H9 (cell line): ENCODE measurements around the gene WASHC2A. TPM values are rescaled to one million over a fixed set of nuclear protein-coding genes. Genes with fewer than 3 reads are reported as not detected.
"Not testable (repeated sequence)": the region's sequence is repeated elsewhere in the genome, so short reads cannot be mapped to it uniquely, and the experiment has no call there.

Source experiments
- DNase-seq: peaks from one replicate; pipeline ENCODE4 v3.0.0-alpha.2; 2017
- H2AFZ ChIP-seq: one replicate; pipeline ENCODE4 v1.6.1; 2013; ENCODE audit warnings: mild to moderate bottlenecking, low read length, control low read depth, moderate library complexity
- H2AK5ac ChIP-seq: 2 replicates; pipeline ENCODE4 v1.6.1; 2013; ENCODE audit warnings: low read length, control low read depth, mixed read lengths; ENCODE audit not compliant: insufficient read length
- H2BK120ac ChIP-seq: one replicate; pipeline ENCODE4 v1.6.1; 2013; ENCODE audit warnings: low read depth, mild to moderate bottlenecking, low read length, control low read depth, inconsistent platforms; ENCODE audit not compliant: poor library complexity, severe bottlenecking
- H2BK12ac ChIP-seq: 2 replicates; pipeline ENCODE4 v1.6.1; 2013; ENCODE audit warnings: low read length, control low read depth, mixed read lengths, low read depth; ENCODE audit not compliant: insufficient read length
- H2BK15ac ChIP-seq: 2 replicates; pipeline ENCODE4 v1.6.1; 2013; ENCODE audit warnings: low read depth, low read length, control low read depth
- H2BK20ac ChIP-seq: one replicate; pipeline ENCODE4 v1.6.1; 2013; ENCODE audit warnings: low read depth, mild to moderate bottlenecking, low read length, control low read depth, inconsistent platforms; ENCODE audit not compliant: poor library complexity, severe bottlenecking
- H2BK5ac ChIP-seq: 2 replicates; pipeline ENCODE4 v1.6.1; 2013; ENCODE audit warnings: low read length, control low read depth, mixed read lengths; ENCODE audit not compliant: insufficient read length
- H3K14ac ChIP-seq: 2 replicates; pipeline ENCODE4 v1.6.1; 2013; ENCODE audit warnings: low read length, control low read depth; ENCODE audit not compliant: insufficient read depth
- H3K18ac ChIP-seq: 2 replicates; pipeline ENCODE4 v1.6.1; 2013; ENCODE audit warnings: low read depth, mild to moderate bottlenecking, mixed read lengths, low read length, control low read depth; ENCODE audit not compliant: insufficient read length
- H3K23ac ChIP-seq: 2 replicates; pipeline ENCODE4 v1.6.1; 2013; ENCODE audit warnings: low read length, control low read depth, mixed read lengths, low read depth; ENCODE audit not compliant: insufficient read length
- H3K23me2 ChIP-seq: 2 replicates; pipeline ENCODE4 v1.6.1; 2013; ENCODE audit warnings: low read depth, mild to moderate bottlenecking, mixed read lengths, low read length, control low read depth; ENCODE audit not compliant: insufficient read length, poor library complexity, severe bottlenecking
- H3K27ac ChIP-seq: 2 replicates; pipeline ENCODE4 v1.5.1; 2013; ENCODE audit warnings: low read length, control low read depth, mixed read lengths, low read depth; ENCODE audit not compliant: insufficient read length
- H3K27me3 ChIP-seq: 2 replicates; pipeline ENCODE4 v1.6.1; 2013; ENCODE audit warnings: low read length, control low read depth, inconsistent platforms; ENCODE audit not compliant: insufficient read depth
- H3K4ac ChIP-seq: 2 replicates; pipeline ENCODE4 v1.6.1; 2013; ENCODE audit warnings: low read depth, mild to moderate bottlenecking, control low read depth, inconsistent platforms, low read length, moderate library complexity
- H3K4me1 ChIP-seq: 2 replicates; pipeline ENCODE4 v1.6.1; 2013; ENCODE audit warnings: low read length, control low read depth, inconsistent platforms; ENCODE audit not compliant: insufficient read depth
- H3K4me2 ChIP-seq: 2 replicates; pipeline ENCODE4 v1.6.1; 2013; ENCODE audit warnings: low read length, control low read depth, mixed read lengths; ENCODE audit not compliant: insufficient read length, insufficient read depth
- H3K56ac ChIP-seq: 2 replicates; pipeline ENCODE4 v1.6.1; 2013; ENCODE audit warnings: low read depth, mild to moderate bottlenecking, mixed read lengths, low read length, control low read depth; ENCODE audit not compliant: insufficient read length
- H3K79me1 ChIP-seq: 2 replicates; pipeline ENCODE4 v1.6.1; 2013; ENCODE audit warnings: low read depth, mild to moderate bottlenecking, moderate library complexity, low read length, control low read depth, inconsistent platforms; ENCODE audit not compliant: insufficient read depth, poor library complexity, severe bottlenecking
- H3K79me2 ChIP-seq: 2 replicates; pipeline ENCODE4 v1.6.1; 2013; ENCODE audit warnings: low read length, control low read depth, inconsistent platforms; ENCODE audit not compliant: insufficient read depth
- H3K9ac ChIP-seq: 2 replicates; pipeline ENCODE4 v1.6.1; 2013; ENCODE audit warnings: low read length, control low read depth, mixed read lengths; ENCODE audit not compliant: insufficient read length; ENCODE audit errors: extremely low read depth
- H3K9me3 ChIP-seq: one replicate; pipeline ENCODE4 v1.6.1; 2013; ENCODE audit warnings: low read depth, low read length, inconsistent platforms; ENCODE audit not compliant: control insufficient read depth
- H3T11ph ChIP-seq: one replicate; pipeline ENCODE4 v1.6.1; 2013; ENCODE audit warnings: mild to moderate bottlenecking, low read length, control low read depth, inconsistent platforms
- H4K20me1 ChIP-seq: one replicate; pipeline ENCODE4 v1.6.1; 2013; ENCODE audit not compliant: control insufficient read depth, insufficient read length, insufficient read depth
- H4K5ac ChIP-seq: 2 replicates; pipeline ENCODE4 v1.6.1; 2013; ENCODE audit warnings: low read depth, mild to moderate bottlenecking, mixed read lengths, low read length, control low read depth; ENCODE audit not compliant: insufficient read length
- H4K8ac ChIP-seq: replicated peaks from 2 replicates; pipeline ENCODE4 v1.6.1; 2013; ENCODE audit warnings: low read length, control low read depth, mixed read lengths, low read depth; ENCODE audit not compliant: insufficient read length
- H4K91ac ChIP-seq: 2 replicates; pipeline ENCODE4 v1.6.1; 2013; ENCODE audit warnings: low read depth, mild to moderate bottlenecking, moderate library complexity, mixed read lengths, low read length, control low read depth; ENCODE audit not compliant: insufficient read length
- H3K27ac Mint-ChIP-seq, 3 experiments: 2 replicates in 2 of 3; 3 replicates in 1 of 3; pipeline ENCODE4 v1.8.0; 2020 to 2021; ENCODE audit warnings: mixed read lengths in 3 of 3, mild to moderate bottlenecking in 1 of 3, moderate library complexity in 1 of 3
- H3K27me3 Mint-ChIP-seq: 2 replicates; pipeline ENCODE4 v1.8.0; 2021; ENCODE audit warnings: low read depth, mild to moderate bottlenecking, moderate library complexity, mixed read lengths
- H3K36me3 Mint-ChIP-seq, 3 experiments: 2 replicates in 2 of 3; 3 replicates in 1 of 3; pipeline ENCODE4 v1.8.0; 2020 to 2021; ENCODE audit warnings: low read depth in 3 of 3, mixed read lengths in 3 of 3; ENCODE audit not compliant: insufficient read depth in 1 of 3
- H3K4me1 Mint-ChIP-seq, 2 experiments: 2 replicates each; pipeline ENCODE4 v1.8.0; 2020; ENCODE audit warnings: mixed read lengths in 2 of 2
- H3K4me3 Mint-ChIP-seq, 2 experiments: 2 replicates in 1 of 2; 3 replicates in 1 of 2; pipeline ENCODE4 v1.8.0; 2020 to 2021; ENCODE audit warnings: mild to moderate bottlenecking in 2 of 2, mixed read lengths in 2 of 2, moderate library complexity in 1 of 2
- H3K9me3 Mint-ChIP-seq, 2 experiments: 2 replicates in 1 of 2; 3 replicates in 1 of 2; pipeline ENCODE4 v1.8.0; 2020; ENCODE audit warnings: mild to moderate bottlenecking in 2 of 2, mixed read lengths in 2 of 2, moderate library complexity in 1 of 2
- WGBS: extraction: QIAGEN DNeasy Blood & Tissue Kit; methylation state at CpG from one replicate; pipeline ENCODE4 v1.1.7; 2013; ENCODE audit warnings: missing lambda C conversion rate, low lambda C conversion rate, mixed read lengths; ENCODE audit not compliant: insufficient read length; ENCODE audit errors: extremely low coverage; 5-methylcytosine and 5-hydroxymethylcytosine counted together
- total RNA-seq: library from RNA; stranded (reverse); gene quantifications from 2 replicates; pipeline ENCODE4 v1.2.1, GENCODE V29; 2021

Gene WASHC2A
- total RNA-seq, 1 experiment from 2014 or later, result 32.1 TPM

GRCh38 chr10:50101747-50102146, 34.0 kb downstream of the WASHC2A start:
- H4K91ac ChIP-seq, H3K14ac ChIP-seq, H3K4me1 ChIP-seq, H2BK20ac ChIP-seq, H3K27me3 Mint-ChIP-seq, H3K4me2 ChIP-seq, H3K79me2 ChIP-seq, H3K23ac ChIP-seq, DNase-seq, H3K79me1 ChIP-seq, H3K9me3 ChIP-seq, H3K4me3 Mint-ChIP-seq, H4K20me1 ChIP-seq, H2AK5ac ChIP-seq, H3K4me1 Mint-ChIP-seq, H3K23me2 ChIP-seq, H2BK5ac ChIP-seq, H3K4ac ChIP-seq, H3K9ac ChIP-seq, H2BK15ac ChIP-seq, H2BK120ac ChIP-seq, H3K18ac ChIP-seq, H4K8ac ChIP-seq, H3K27ac ChIP-seq, H3K27me3 ChIP-seq, H3K56ac ChIP-seq, H3T11ph ChIP-seq, H2BK12ac ChIP-seq, H2AFZ ChIP-seq, H3K9me3 Mint-ChIP-seq, H4K5ac ChIP-seq, H3K27ac Mint-ChIP-seq: not testable (repeated sequence)
- H3K36me3 Mint-ChIP-seq, result peaks cover 7 to 22% (median 13%) of the 10 kb centered on the region in 3 experiments; a peak in 6 of 7 replicates
- WGBS, result no CpG with 5 or more reads among the region's 3 CpGs

GRCh38 chr10:50102267-50102666, 34.5 kb downstream of the WASHC2A start:
- not testable (repeated sequence) for H3K4me3 Mint-ChIP-seq, H3K23ac ChIP-seq, H3K56ac ChIP-seq, H3K18ac ChIP-seq, H3K4ac ChIP-seq, H3K9me3 Mint-ChIP-seq, H3K23me2 ChIP-seq, H4K20me1 ChIP-seq, H3K4me1 ChIP-seq, H4K8ac ChIP-seq, H2BK20ac ChIP-seq, H3K14ac ChIP-seq, H2BK120ac ChIP-seq, H2AK5ac ChIP-seq, H3K4me2 ChIP-seq, H3K9me3 ChIP-seq, H3K27ac Mint-ChIP-seq, H4K5ac ChIP-seq, H3K79me1 ChIP-seq, H2AFZ ChIP-seq, H3K27me3 ChIP-seq, H3K9ac ChIP-seq, H3T11ph ChIP-seq, H3K4me1 Mint-ChIP-seq, H3K27me3 Mint-ChIP-seq, DNase-seq, H2BK12ac ChIP-seq, H4K91ac ChIP-seq, H3K79me2 ChIP-seq, H2BK15ac ChIP-seq, H3K27ac ChIP-seq, H2BK5ac ChIP-seq
- no CpG with 5 or more reads among the region's 5 CpGs for WGBS
- H3K36me3 Mint-ChIP-seq, result peaks cover 7 to 22% (median 13%) of the 10 kb centered on the region in 3 experiments; a peak in 6 of 7 replicates
